K562 (cell line): Measurements from ENCODE around the gene OOSP1. TPM values are rescaled to one million over a fixed set of nuclear protein-coding genes. Genes with fewer than 3 reads are reported as not detected.

ENCODE experiments used
- ATF7 ChIP-seq: fragments of 450-650 bp; IDR thresholded peaks from 2 replicates; pipeline ENCODE4 v1.7.1; 2014; ENCODE audit warnings: mild to moderate bottlenecking, moderate library complexity
- BMI1 ChIP-seq: fragments of 150-350 bp; IDR thresholded peaks from 2 replicates; pipeline ENCODE4 v1.6.1; 2014; ENCODE audit warnings: low read length
- HMG20B ChIP-seq: fragments of 250-450 bp; sonication (Bioruptor Pico); IDR thresholded peaks from 2 replicates; pipeline ENCODE4 v1.5.0; 2021; ENCODE audit warnings: mild to moderate bottlenecking
- KAT7 ChIP-seq: sonication (generic); formaldehyde crosslinking; IDR thresholded peaks from 2 replicates; pipeline ENCODE4 v1.8.0; 2022; ENCODE audit warnings: missing genetic modification reagents, mild to moderate bottlenecking, borderline replicate concordance
- L3MBTL2 ChIP-seq: fragments of 450-650 bp; IDR thresholded peaks from 2 replicates; pipeline ENCODE4 v1.6.1; 2016; ENCODE audit warnings: mild to moderate bottlenecking, moderate library complexity
- MYC ChIP-seq, 2 experiments: fragments of 250-450 bp in 1 of 2; sonication (Bioruptor Pico) in 1 of 2; IDR thresholded peaks; 2 replicates each; pipeline versions ENCODE4 v1.5.1 to v1.6.1; 2012 to 2021; ENCODE audit warnings: low read depth in 2 of 2, borderline replicate concordance in 1 of 2, improper control_type of control experiment in 1 of 2, low read length in 1 of 2, mild to moderate bottlenecking in 1 of 2, moderate library complexity in 1 of 2
- POLR2H ChIP-seq: IDR thresholded peaks from 2 replicates; pipeline ENCODE4 v1.6.1; 2016; ENCODE audit warnings: missing genetic modification characterization, low read depth, mild to moderate bottlenecking, control low read depth, missing compliant biosample characterization, moderate library complexity
- RBM14 ChIP-seq: fragments of 200-400 bp; formaldehyde crosslinking; IDR thresholded peaks from 2 replicates; pipeline ENCODE4 v1.6.1; 2018; ENCODE audit warnings: low read depth, mild to moderate bottlenecking, low read length, moderate library complexity, borderline replicate concordance; ENCODE audit not compliant: insufficient read depth
- SMAD4 ChIP-seq: fragments of 250-450 bp; sonication (Bioruptor Pico); conservative IDR thresholded peaks from 2 replicates; pipeline ENCODE4 v1.8.0; 2021; ENCODE audit warnings: inconsistent platforms, mild to moderate bottlenecking, moderate library complexity
- TAF9B ChIP-seq: fragments of 450-650 bp; IDR thresholded peaks from 2 replicates; pipeline ENCODE4 v1.6.1; 2018; ENCODE audit warnings: mild to moderate bottlenecking; ENCODE audit not compliant: partially characterized antibody
- ZNF79 ChIP-seq: fragments of 250-450 bp; sonication (Bioruptor Pico); IDR thresholded peaks from 2 replicates; pipeline ENCODE4 v1.4.0; 2020; ENCODE audit warnings: low read depth, mild to moderate bottlenecking, moderate library complexity
- polyA plus RNA-seq, 8 experiments: library from polyadenylated mRNA; depleted of rRNA in 4 of 8; stranded (reverse) in 5 of 8; unstranded in 3 of 8; fragments of >200 nt; fragmentation: Nextera tagmentation in 2 of 8; fragmentation: Illumina TruSeq in 1 of 8; extraction: Ambion mirVana in 2 of 8; extraction: Trizol in 1 of 8; gene quantifications; 2 replicates each; pipeline versions ENCODE4 v1.2.1 to v1.2.3, GENCODE V29; 2011 to 2014; ENCODE audit warnings: inconsistent platforms in 1 of 8, missing spikeins in 1 of 8
- total RNA-seq, 7 experiments: library from RNA; depleted of rRNA in 6 of 7; stranded (reverse); fragments of >200 nt in 6 of 7; fragmentation: Illumina TruSeq in 2 of 7; extraction: Trizol in 2 of 7; gene quantifications; 2 replicates each; pipeline versions ENCODE4 v1.2.1 to v1.2.3, GENCODE V29; 2011 to 2021; ENCODE audit warnings: low replicate concordance in 1 of 7
- TF ChIP-seq, protein P1 (sequence below): sonication (generic); formaldehyde crosslinking; IDR thresholded peaks from 2 replicates; pipeline ENCODE4 v1.8.1; 2023; ENCODE audit warnings: mild to moderate bottlenecking, missing genetic modification reagents
- TF ChIP-seq, protein P2 (sequence below): fragments of 450-650 bp; formaldehyde crosslinking; IDR thresholded peaks from 2 replicates; pipeline ENCODE4 v1.4.0; 2020; ENCODE audit warnings: mild to moderate bottlenecking
- TF ChIP-seq, protein P3 (sequence below): fragments of 250-450 bp; sonication (Bioruptor Pico); IDR thresholded peaks from 2 replicates; pipeline ENCODE4 v1.4.0; 2020; ENCODE audit warnings: mild to moderate bottlenecking
- TF ChIP-seq, protein P4 (sequence below): fragments of 200-400 bp; formaldehyde crosslinking; IDR thresholded peaks from 2 replicates; pipeline ENCODE4 v1.6.1; 2017; ENCODE audit warnings: mild to moderate bottlenecking, low read depth, low read length, moderate library complexity
- TF ChIP-seq, protein P5 (sequence below): fragments of 200-800 bp; sonication (Bioruptor generic); IDR thresholded peaks from 2 replicates; pipeline ENCODE4 v1.6.1; 2017; ENCODE audit warnings: missing genetic modification characterization, missing compliant biosample characterization

The OOSP1 gene
- total and polyA plus RNA-seq, 9 of the 15 experiments (the other 6 are each of a cell fraction or from before 2014, with no cell fraction given): 0.14 to 3.0 (median 0.61) TPM

DNA sequence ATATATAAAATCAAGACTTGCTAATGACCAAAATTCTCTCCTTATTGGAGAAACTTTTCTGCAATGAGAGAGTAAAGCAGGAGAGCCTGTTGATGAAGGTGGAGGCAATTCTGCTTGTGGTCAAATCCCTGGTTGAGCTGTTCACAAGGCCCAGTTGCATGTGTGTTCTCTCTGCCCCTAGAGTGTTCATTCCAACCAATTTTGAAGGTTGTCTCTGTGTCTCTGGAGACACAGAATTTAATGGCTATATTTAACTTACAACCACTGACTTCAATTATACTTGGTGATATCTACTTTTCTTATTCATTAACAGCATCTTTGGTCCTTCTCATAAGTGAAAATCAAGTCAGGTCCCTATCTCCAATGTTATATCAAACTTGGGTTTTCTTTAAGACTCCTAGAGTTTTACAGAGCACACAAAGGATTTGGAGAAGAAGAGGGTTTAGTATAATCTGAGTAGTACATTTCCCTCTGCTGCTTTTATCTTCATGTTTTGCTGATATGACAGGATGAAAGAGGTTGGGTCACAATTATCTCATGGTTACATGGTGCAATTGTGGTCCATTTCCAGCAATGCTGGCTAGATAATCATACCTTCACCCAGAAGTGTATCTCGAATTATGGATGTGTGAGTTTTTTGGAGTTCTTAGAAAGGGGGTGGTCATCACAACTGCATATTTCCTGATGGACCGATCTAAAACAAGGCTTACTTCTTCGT is 29.6 kb downstream of the OOSP1 start (continued):
- TF ChIP-seq RBM14: no peak
- TF ChIP-seq, protein P1, sequence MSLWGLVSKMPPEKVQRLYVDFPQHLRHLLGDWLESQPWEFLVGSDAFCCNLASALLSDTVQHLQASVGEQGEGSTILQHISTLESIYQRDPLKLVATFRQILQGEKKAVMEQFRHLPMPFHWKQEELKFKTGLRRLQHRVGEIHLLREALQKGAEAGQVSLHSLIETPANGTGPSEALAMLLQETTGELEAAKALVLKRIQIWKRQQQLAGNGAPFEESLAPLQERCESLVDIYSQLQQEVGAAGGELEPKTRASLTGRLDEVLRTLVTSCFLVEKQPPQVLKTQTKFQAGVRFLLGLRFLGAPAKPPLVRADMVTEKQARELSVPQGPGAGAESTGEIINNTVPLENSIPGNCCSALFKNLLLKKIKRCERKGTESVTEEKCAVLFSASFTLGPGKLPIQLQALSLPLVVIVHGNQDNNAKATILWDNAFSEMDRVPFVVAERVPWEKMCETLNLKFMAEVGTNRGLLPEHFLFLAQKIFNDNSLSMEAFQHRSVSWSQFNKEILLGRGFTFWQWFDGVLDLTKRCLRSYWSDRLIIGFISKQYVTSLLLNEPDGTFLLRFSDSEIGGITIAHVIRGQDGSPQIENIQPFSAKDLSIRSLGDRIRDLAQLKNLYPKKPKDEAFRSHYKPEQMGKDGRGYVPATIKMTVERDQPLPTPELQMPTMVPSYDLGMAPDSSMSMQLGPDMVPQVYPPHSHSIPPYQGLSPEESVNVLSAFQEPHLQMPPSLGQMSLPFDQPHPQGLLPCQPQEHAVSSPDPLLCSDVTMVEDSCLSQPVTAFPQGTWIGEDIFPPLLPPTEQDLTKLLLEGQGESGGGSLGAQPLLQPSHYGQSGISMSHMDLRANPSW (CRISPR knock-in tag): no peak
- TF ChIP-seq ZNF79 (CRISPR knock-in tag): no peak
- TF ChIP-seq, protein P2, sequence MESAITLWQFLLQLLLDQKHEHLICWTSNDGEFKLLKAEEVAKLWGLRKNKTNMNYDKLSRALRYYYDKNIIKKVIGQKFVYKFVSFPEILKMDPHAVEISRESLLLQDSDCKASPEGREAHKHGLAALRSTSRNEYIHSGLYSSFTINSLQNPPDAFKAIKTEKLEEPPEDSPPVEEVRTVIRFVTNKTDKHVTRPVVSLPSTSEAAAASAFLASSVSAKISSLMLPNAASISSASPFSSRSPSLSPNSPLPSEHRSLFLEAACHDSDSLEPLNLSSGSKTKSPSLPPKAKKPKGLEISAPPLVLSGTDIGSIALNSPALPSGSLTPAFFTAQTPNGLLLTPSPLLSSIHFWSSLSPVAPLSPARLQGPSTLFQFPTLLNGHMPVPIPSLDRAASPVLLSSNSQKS (CRISPR knock-in tag): no peak
- TF ChIP-seq KAT7 (CRISPR knock-in tag): no peak
- TF ChIP-seq SMAD4 (CRISPR knock-in tag): peak; percentile 31; the same call in 1 of the 2 replicates
- TF ChIP-seq HMG20B (CRISPR knock-in tag): no peak
- TF ChIP-seq, protein P3, sequence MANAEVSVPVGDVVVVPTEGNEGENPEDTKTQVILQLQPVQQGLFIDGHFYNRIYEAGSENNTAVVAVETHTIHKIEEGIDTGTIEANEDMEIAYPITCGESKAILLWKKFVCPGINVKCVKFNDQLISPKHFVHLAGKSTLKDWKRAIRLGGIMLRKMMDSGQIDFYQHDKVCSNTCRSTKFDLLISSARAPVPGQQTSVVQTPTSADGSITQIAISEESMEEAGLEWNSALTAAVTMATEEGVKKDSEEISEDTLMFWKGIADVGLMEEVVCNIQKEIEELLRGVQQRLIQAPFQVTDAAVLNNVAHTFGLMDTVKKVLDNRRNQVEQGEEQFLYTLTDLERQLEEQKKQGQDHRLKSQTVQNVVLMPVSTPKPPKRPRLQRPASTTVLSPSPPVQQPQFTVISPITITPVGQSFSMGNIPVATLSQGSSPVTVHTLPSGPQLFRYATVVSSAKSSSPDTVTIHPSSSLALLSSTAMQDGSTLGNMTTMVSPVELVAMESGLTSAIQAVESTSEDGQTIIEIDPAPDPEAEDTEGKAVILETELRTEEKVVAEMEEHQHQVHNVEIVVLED (CRISPR knock-in tag): no peak
- no peak for TF ChIP-seq BMI1
- TF ChIP-seq, protein P4, sequence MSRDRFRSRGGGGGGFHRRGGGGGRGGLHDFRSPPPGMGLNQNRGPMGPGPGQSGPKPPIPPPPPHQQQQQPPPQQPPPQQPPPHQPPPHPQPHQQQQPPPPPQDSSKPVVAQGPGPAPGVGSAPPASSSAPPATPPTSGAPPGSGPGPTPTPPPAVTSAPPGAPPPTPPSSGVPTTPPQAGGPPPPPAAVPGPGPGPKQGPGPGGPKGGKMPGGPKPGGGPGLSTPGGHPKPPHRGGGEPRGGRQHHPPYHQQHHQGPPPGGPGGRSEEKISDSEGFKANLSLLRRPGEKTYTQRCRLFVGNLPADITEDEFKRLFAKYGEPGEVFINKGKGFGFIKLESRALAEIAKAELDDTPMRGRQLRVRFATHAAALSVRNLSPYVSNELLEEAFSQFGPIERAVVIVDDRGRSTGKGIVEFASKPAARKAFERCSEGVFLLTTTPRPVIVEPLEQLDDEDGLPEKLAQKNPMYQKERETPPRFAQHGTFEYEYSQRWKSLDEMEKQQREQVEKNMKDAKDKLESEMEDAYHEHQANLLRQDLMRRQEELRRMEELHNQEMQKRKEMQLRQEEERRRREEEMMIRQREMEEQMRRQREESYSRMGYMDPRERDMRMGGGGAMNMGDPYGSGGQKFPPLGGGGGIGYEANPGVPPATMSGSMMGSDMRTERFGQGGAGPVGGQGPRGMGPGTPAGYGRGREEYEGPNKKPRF: no peak
- peak; percentile 72 for TF ChIP-seq MYC (IDR thresholded peaks at IDR 0.05; ENCODE audit: low read depth, low read length)
- no peak for TF ChIP-seq MYC (CRISPR knock-in tag; IDR thresholded peaks at IDR 0.05; ENCODE audit: borderline replicate concordance, low read depth)
- TF ChIP-seq TAF9B: no peak
- TF ChIP-seq ATF7: peak; percentile 86
- TF ChIP-seq, protein P5, sequence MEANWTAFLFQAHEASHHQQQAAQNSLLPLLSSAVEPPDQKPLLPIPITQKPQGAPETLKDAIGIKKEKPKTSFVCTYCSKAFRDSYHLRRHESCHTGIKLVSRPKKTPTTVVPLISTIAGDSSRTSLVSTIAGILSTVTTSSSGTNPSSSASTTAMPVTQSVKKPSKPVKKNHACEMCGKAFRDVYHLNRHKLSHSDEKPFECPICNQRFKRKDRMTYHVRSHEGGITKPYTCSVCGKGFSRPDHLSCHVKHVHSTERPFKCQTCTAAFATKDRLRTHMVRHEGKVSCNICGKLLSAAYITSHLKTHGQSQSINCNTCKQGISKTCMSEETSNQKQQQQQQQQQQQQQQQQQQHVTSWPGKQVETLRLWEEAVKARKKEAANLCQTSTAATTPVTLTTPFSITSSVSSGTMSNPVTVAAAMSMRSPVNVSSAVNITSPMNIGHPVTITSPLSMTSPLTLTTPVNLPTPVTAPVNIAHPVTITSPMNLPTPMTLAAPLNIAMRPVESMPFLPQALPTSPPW (CRISPR knock-in tag): peak; percentile 19; the same call in 1 of the 2 replicates
- TF ChIP-seq L3MBTL2: no peak
- TF ChIP-seq POLR2H (tag): peak; percentile 70
